GM21786 (cell line): ENCODE data around the gene CRYBA1.
"Not testable (repeated sequence)": the region's sequence is repeated elsewhere in the genome, so short reads cannot be mapped to it uniquely, and the experiment has no call there.

Source experiments
- ATAC-seq: cut with Tn5 transposase; IDR thresholded peaks from one replicate; pipeline ENCODE4 v1.9.1; 2021; ENCODE audit not compliant: unreplicated experiment

Gene CRYBA1

GRCh38 chr17:29237476-29238132 is 9.1 kb upstream of the CRYBA1 start:
- ATAC-seq = no peak

- ATAC-seq = no peak
These were observed 8.4 kb upstream of the CRYBA1 start for GRCh38 chr17:29238133-29238850.

- ATAC-seq = no peak
These were observed 6.2 kb upstream of the CRYBA1 start for GRCh38 chr17:29240477-29240876.

- no peak for ATAC-seq
These were observed 5.4 kb upstream of the CRYBA1 start for GRCh38 chr17:29240968-29241963.

- ATAC-seq = no peak
These were observed 4.6 kb upstream of the CRYBA1 start for GRCh38 chr17:29242051-29242450.

- no peak for ATAC-seq
These were observed 3.9 kb upstream of the CRYBA1 start for GRCh38 chr17:29242790-29243189.

- no peak for ATAC-seq
These were observed 2.9 kb upstream of the CRYBA1 start for GRCh38 chr17:29243792-29244191.

- ATAC-seq = no peak
These were observed 1.3 kb upstream of the CRYBA1 start for GRCh38 chr17:29245401-29245800.

GRCh38 chr17:29247219-29247618 is 560 bp downstream of the CRYBA1 start:
- ATAC-seq = no peak

GRCh38 chr17:29248845-29249244 is 2.2 kb downstream of the CRYBA1 start:
- no peak for ATAC-seq

- ATAC-seq = no peak
These were observed 4.0 kb downstream of the CRYBA1 start for GRCh38 chr17:29250666-29251065.

GRCh38 chr17:29251184-29251583 is 4.5 kb downstream of the CRYBA1 start:
- ATAC-seq = no peak

GRCh38 chr17:29252101-29252791 is 5.6 kb downstream of the CRYBA1 start:
- no peak for ATAC-seq

- ATAC-seq = no peak
These were observed 6.4 kb downstream of the CRYBA1 start for GRCh38 chr17:29253037-29253436.

GRCh38 chr17:29255926-29256522 is 9.4 kb downstream of the CRYBA1 start:
- no peak for ATAC-seq

- no peak for ATAC-seq
These were observed 10.2 kb downstream of the CRYBA1 start for GRCh38 chr17:29256735-29257466.

- ATAC-seq = no peak
These were observed 11.1 kb downstream of the CRYBA1 start for GRCh38 chr17:29257756-29258155.

- ATAC-seq = no peak
These were observed 17.3 kb downstream of the CRYBA1 start for GRCh38 chr17:29263916-29264315.

GRCh38 chr17:29271980-29272379 is 25.3 kb downstream of the CRYBA1 start:
- ATAC-seq = not testable (repeated sequence)

GRCh38 chr17:29273924-29274323 is 27.3 kb downstream of the CRYBA1 start:
- no peak for ATAC-seq
